ENCODE results near the gene GNL3. TPM values are rescaled to one million over a fixed set of nuclear protein-coding genes. Genes with fewer than 3 reads are reported as not detected.
"Not testable (repeated sequence)": the region's sequence is repeated elsewhere in the genome, so short reads cannot be mapped to it uniquely, and the experiment has no call there.

GNL3 gene
- total RNA-seq, 5 donors from 2014 or later (not counting 1 experiment from before 2014, with no cell fraction given): 77.1 to 110 (median 86.6) TPM

DNA sequence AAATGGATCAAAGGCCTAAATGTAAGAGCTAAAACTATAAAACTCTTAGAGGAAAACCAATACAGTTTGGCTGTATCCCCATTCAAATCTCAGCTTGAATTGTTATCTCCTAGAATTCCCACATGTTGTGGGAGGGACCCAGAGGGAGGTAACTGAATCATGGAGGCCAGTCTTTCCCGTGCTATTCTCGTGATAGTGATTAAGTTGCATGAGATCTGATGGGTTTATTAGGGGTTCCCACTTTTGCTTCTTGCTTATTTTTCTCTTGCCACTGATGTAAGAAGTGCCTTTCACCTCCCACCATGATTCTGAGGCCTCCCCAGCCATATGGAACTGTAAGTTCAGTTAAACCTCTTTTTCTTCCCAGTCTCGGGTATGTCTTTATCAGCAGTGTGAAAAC lies 9.6 kb upstream of the GNL3 start:
- H3K9me3 Mint-ChIP-seq; ATAC-seq (replicated peaks in 1 of 4); H3K4me3 ChIP-seq (ENCODE audit: control insufficient read depth in 1 of 2, extremely low read depth in 1 of 2, low read length in 1 of 2); H3K27ac ChIP-seq (ENCODE audit: low read length); H3K4me1 ChIP-seq (ENCODE audit: control insufficient read depth in 1 of 2, extremely low read depth in 1 of 2, insufficient read depth in 2 of 2, low read length in 2 of 2); H3K27me3 Mint-ChIP-seq; CTCF ChIA-PET; H3K9me3 ChIP-seq; POLR2A ChIA-PET; H3K4me3 Mint-ChIP-seq; H3K27ac Mint-ChIP-seq; DNase-seq; H3K27me3 ChIP-seq (replicated peaks in 1 of 2; ENCODE audit: control insufficient read depth in 2 of 2, extremely low read depth in 1 of 2, insufficient read depth in 2 of 2, low read length in 1 of 2): not testable (repeated sequence)
- H3K36me3 Mint-ChIP-seq: peaks cover 55% of the 10 kb centered on the region
- no CpG with 5 or more reads among the region's 3 CpGs for WGBS (ENCODE audit: insufficient coverage)
- peaks cover 15 to 60% of the 10 kb centered on the region in 2 donors for H3K36me3 ChIP-seq (ENCODE audit: control insufficient read depth in 2 of 2, extremely low read depth in 1 of 2, insufficient read depth in 1 of 2, low read length in 1 of 2)
- peaks cover 35 to 50% (median 35%) of the 10 kb centered on the region in 3 donors for H3K4me1 Mint-ChIP-seq

DNA sequence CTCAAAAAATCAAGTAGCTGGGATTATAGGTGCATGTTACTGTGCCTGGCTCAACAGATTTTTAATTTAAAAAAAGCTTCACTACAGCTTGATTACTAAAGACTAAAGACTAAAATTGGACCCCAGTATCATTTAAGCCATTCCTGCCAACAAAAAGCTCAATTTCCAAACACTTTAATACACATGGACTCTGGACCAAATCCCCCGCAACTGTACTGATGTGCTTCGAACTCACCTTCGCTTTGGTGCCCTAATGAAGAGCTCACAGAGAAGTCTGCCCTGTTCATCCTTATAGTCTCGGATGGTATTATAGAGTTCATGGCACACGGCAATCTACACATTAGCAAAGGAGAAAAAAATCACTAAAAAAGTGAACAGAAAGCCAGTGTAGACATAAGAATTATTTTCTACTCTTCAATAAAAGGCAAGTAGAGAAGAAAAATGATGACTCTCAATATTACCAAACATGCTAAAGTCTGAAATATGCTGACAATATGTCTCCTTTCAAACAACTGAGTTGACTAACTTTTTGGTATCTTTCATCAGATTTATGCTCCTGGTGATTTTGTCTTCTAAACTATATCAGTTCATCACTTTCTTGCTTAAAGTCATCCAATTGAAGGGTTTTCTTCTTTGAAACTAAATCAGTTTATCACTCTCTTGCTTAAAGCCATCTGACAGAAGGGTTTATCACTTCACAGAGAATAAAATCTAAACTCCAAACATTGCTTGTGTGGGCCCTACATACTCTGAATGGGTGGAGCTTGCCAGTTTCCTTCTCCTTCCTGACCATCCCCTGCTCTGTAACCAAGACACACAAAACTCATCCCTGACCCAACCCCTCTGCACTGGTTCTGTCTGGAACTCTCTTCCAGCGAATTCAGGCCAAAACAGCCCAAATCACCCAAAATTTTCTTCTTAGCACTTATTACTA lies 7.3 kb upstream of the GNL3 start:
- CTCF ChIA-PET: interaction anchor here in 1 of 2 donors (0.6 kb wide), 1 partner anchor 263 kb away, joined by 3 read pairs; no protein-coding TSS in a partner anchor
- no peaks in the 10 kb centered on the region for H3K9me3 Mint-ChIP-seq
- no peak overlapping the region for H3K27ac Mint-ChIP-seq
- H3K4me1 Mint-ChIP-seq: peaks cover 38 to 51% (median 40%) of the 10 kb centered on the region in 3 donors
- POLR2A ChIA-PET: interaction anchor here in 1 of 2 donors (0.6 kb wide), 1 partner anchor 13 kb away, joined by 3 read pairs; no protein-coding TSS in a partner anchor
- ATAC-seq (replicated peaks in 1 of 4) (no peak), DNase-seq (no peak)
- Histone ChIP-seq H3K36me3 (ENCODE audit: control insufficient read depth in 2 of 2, extremely low read depth in 1 of 2, insufficient read depth in 1 of 2, low read length in 1 of 2) (peaks cover 15 to 51% of the 10 kb centered on the region in 2 donors), H3K9me3 (no peaks in the 10 kb centered on the region), H3K27ac (ENCODE audit: low read length) (no peak overlapping the region), H3K4me3 (ENCODE audit: control insufficient read depth in 1 of 2, extremely low read depth in 1 of 2, low read length in 1 of 2) (no peak overlapping the region), H3K4me1 (ENCODE audit: control insufficient read depth in 1 of 2, extremely low read depth in 1 of 2, insufficient read depth in 2 of 2, low read length in 2 of 2) (peaks cover 0 to 5% of the 10 kb centered on the region in 2 experiments), H3K27me3 (replicated peaks in 1 of 2; ENCODE audit: control insufficient read depth in 2 of 2, extremely low read depth in 1 of 2, insufficient read depth in 2 of 2, low read length in 1 of 2) (no peaks in the 10 kb centered on the region)
- no peaks in the 10 kb centered on the region for H3K27me3 Mint-ChIP-seq
- H3K36me3 Mint-ChIP-seq: peaks cover 49% of the 10 kb centered on the region
- 100% methylated on average over 1 of the region's 6 CpGs for WGBS (ENCODE audit: insufficient coverage)
- no peak overlapping the region for H3K4me3 Mint-ChIP-seq

DNA sequence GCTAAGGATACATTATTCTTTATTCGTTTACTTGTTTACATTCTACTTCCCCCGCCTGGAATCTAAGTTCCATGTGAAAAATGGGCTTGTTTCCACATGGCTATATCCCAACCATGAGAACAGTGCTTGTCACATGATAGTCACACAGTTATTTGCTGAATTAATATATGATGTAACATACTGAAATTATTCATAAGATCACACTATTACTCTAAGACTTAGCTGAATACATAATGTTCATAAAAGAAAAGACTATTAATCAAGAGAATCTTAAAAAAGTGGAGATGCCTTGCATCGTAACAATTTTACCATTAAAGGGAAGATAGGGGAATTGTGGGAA lies 6.7 kb upstream of the GNL3 start:
- ChIA-PET POLR2A (interaction anchor here in 1 of 2 donors (0.6 kb wide), 2 partner anchors 40 to 63 kb away, joined by 3 to 4 read pairs; no protein-coding TSS in a partner anchor), CTCF (interaction anchor here in 1 of 2 donors (0.6 kb wide), 1 partner anchor 263 kb away, joined by 3 read pairs; no protein-coding TSS in a partner anchor)
- H3K27me3 ChIP-seq (replicated peaks in 1 of 2; ENCODE audit: control insufficient read depth in 2 of 2, extremely low read depth in 1 of 2, insufficient read depth in 2 of 2, low read length in 1 of 2): no peaks in the 10 kb centered on the region
- Mint-ChIP-seq H3K27me3 (no peaks in the 10 kb centered on the region), H3K36me3 (peaks cover 49% of the 10 kb centered on the region), H3K4me1 (peaks cover 44 to 55% (median 47%) of the 10 kb centered on the region in 3 donors), H3K9me3 (no peaks in the 10 kb centered on the region), H3K4me3 (no peak overlapping the region), H3K27ac (no peak overlapping the region)
- H3K36me3 ChIP-seq (ENCODE audit: control insufficient read depth in 2 of 2, extremely low read depth in 1 of 2, insufficient read depth in 1 of 2, low read length in 1 of 2): peaks cover 12 to 51% of the 10 kb centered on the region in 2 donors
- H3K4me1 ChIP-seq (ENCODE audit: control insufficient read depth in 1 of 2, extremely low read depth in 1 of 2, insufficient read depth in 2 of 2, low read length in 2 of 2): peaks cover 4 to 10% of the 10 kb centered on the region in 2 experiments
- no peak overlapping the region for H3K27ac ChIP-seq (ENCODE audit: low read length)
- no peaks in the 10 kb centered on the region for H3K9me3 ChIP-seq
- H3K4me3 ChIP-seq (ENCODE audit: control insufficient read depth in 1 of 2, extremely low read depth in 1 of 2, low read length in 1 of 2): no peak overlapping the region
- DNase-seq (no peak), ATAC-seq (replicated peaks in 1 of 4) (no peak)
- WGBS (ENCODE audit: insufficient coverage): no CpG with 5 or more reads among the region's 3 CpGs

DNA sequence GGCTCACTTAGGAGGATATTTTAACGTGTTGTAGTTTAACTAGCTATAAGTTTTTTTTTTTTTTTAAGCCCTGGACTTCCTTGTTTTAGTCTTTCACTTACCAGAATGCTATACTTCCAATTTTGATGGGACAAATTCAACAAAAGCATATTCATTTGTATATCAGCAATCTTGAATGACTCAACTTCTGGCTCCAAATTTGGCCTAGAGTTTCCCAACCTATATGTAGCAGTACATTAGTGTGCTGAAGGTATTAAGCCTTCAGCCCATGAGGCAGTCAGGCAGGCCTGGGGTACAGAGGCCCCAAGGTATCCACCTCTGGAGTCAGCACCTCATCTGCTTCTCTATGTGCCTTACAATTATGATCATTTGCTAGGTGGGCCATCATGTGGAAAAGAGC lies 6.0 kb upstream of the GNL3 start:
- H3K27me3 Mint-ChIP-seq: no peaks in the 10 kb centered on the region
- H3K36me3 ChIP-seq (ENCODE audit: control insufficient read depth in 2 of 2, extremely low read depth in 1 of 2, insufficient read depth in 1 of 2, low read length in 1 of 2): peaks cover 12 to 48% of the 10 kb centered on the region in 2 donors
- no peak overlapping the region for H3K4me3 Mint-ChIP-seq
- no peak overlapping the region for H3K27ac Mint-ChIP-seq
- no peaks in the 10 kb centered on the region for H3K9me3 ChIP-seq
- no peak overlapping the region for H3K27ac ChIP-seq (ENCODE audit: low read length)
- DNase-seq: no peak
- peaks cover 48% of the 10 kb centered on the region for H3K36me3 Mint-ChIP-seq
- no peak for ATAC-seq (replicated peaks in 1 of 4)
- no peaks in the 10 kb centered on the region for H3K9me3 Mint-ChIP-seq
- peaks cover 49 to 61% (median 53%) of the 10 kb centered on the region in 3 donors for H3K4me1 Mint-ChIP-seq
- ChIA-PET POLR2A (interaction anchor here in 1 of 2 donors (0.6 kb wide), 2 partner anchors 39 to 62 kb away, joined by 3 to 4 read pairs; no protein-coding TSS in a partner anchor), CTCF (no interaction called here)
- peaks cover 8 to 10% of the 10 kb centered on the region in 2 experiments for H3K4me1 ChIP-seq (ENCODE audit: control insufficient read depth in 1 of 2, extremely low read depth in 1 of 2, insufficient read depth in 2 of 2, low read length in 2 of 2)
- no CpG with 5 or more reads among the region's 1 CpG for WGBS (ENCODE audit: insufficient coverage)
- H3K4me3 ChIP-seq (ENCODE audit: control insufficient read depth in 1 of 2, extremely low read depth in 1 of 2, low read length in 1 of 2): no peak overlapping the region
- no peaks in the 10 kb centered on the region for H3K27me3 ChIP-seq (replicated peaks in 1 of 2; ENCODE audit: control insufficient read depth in 2 of 2, extremely low read depth in 1 of 2, insufficient read depth in 2 of 2, low read length in 1 of 2)

DNA sequence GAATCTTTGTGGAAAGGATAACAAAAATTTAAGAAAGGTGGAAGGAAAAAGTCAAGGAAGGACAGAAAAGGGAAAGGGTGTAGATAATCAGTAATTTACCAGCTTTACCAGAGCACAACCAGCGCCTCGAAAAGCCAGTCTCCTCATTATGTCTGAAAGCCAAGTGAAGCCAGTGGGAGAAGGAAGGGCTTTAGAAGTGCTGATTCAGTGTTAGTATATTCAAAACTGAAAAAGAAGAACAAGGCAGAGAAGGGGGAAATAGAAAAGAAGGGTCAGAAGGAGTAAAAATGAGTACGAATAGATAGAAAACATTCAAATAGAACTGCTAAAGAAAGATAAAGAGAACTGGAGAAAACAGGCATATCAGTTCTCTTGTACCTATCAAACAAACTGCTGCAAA lies 4.2 kb upstream of the GNL3 start:
- POLR2A ChIA-PET: no interaction called here
- no peak for ATAC-seq (replicated peaks in 1 of 4)
- Mint-ChIP-seq H3K9me3 (no peaks in the 10 kb centered on the region), H3K27me3 (no peaks in the 10 kb centered on the region), H3K27ac (peak overlapping the region; percentile 11 to 76), H3K36me3 (peaks cover 34% of the 10 kb centered on the region), H3K4me3 (no peak overlapping the region), H3K4me1 (peaks cover 60 to 64% (median 61%) of the 10 kb centered on the region in 3 donors)
- Histone ChIP-seq H3K36me3 (ENCODE audit: control insufficient read depth in 2 of 2, extremely low read depth in 1 of 2, insufficient read depth in 1 of 2, low read length in 1 of 2) (peaks cover 9 to 35% of the 10 kb centered on the region in 2 donors), H3K27ac (ENCODE audit: low read length) (no peak overlapping the region), H3K4me1 (ENCODE audit: control insufficient read depth in 1 of 2, extremely low read depth in 1 of 2, insufficient read depth in 2 of 2, low read length in 2 of 2) (peaks cover 12 to 17% of the 10 kb centered on the region in 2 experiments), H3K4me3 (ENCODE audit: control insufficient read depth in 1 of 2, extremely low read depth in 1 of 2, low read length in 1 of 2) (no peak overlapping the region), H3K27me3 (replicated peaks in 1 of 2; ENCODE audit: control insufficient read depth in 2 of 2, extremely low read depth in 1 of 2, insufficient read depth in 2 of 2, low read length in 1 of 2) (no peaks in the 10 kb centered on the region), H3K9me3 (no peaks in the 10 kb centered on the region)
- CTCF ChIA-PET: no interaction called here
- no peak for DNase-seq
- no CpG with 5 or more reads among the region's 3 CpGs for WGBS (ENCODE audit: insufficient coverage)

DNA sequence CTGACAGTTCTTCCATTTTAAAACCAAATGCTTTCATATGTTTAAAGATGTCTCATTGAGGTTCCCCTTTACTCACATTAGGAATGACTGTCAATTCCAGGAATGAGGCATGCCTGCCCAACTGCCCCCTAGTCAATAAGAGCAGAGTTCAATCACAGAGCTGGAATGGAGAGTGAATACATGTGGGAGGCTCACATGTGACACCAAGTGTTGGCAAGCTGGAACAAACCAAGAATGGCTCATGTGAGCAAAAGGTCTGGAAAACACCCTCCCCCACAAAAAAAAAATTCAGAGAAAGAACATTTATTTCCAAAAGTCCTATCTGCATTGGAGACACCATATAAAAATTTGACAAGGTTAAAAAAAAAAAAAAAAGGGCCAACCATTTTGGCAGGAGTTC lies 3.8 kb upstream of the GNL3 start:
- Mint-ChIP-seq H3K36me3 (peaks cover 30% of the 10 kb centered on the region), H3K9me3 (no peaks in the 10 kb centered on the region), H3K4me1 (peaks cover 58 to 68% (median 66%) of the 10 kb centered on the region in 3 donors), H3K27me3 (no peaks in the 10 kb centered on the region), H3K27ac (peak overlapping the region; percentile 11 to 76), H3K4me3 (no peak overlapping the region)
- Histone ChIP-seq H3K4me3 (ENCODE audit: control insufficient read depth in 1 of 2, extremely low read depth in 1 of 2, low read length in 1 of 2) (no peak overlapping the region), H3K4me1 (ENCODE audit: control insufficient read depth in 1 of 2, extremely low read depth in 1 of 2, insufficient read depth in 2 of 2, low read length in 2 of 2) (peaks cover 16 to 20% of the 10 kb centered on the region in 2 experiments), H3K27me3 (replicated peaks in 1 of 2; ENCODE audit: control insufficient read depth in 2 of 2, extremely low read depth in 1 of 2, insufficient read depth in 2 of 2, low read length in 1 of 2) (no peaks in the 10 kb centered on the region), H3K9me3 (no peaks in the 10 kb centered on the region), H3K36me3 (ENCODE audit: control insufficient read depth in 2 of 2, extremely low read depth in 1 of 2, insufficient read depth in 1 of 2, low read length in 1 of 2) (peaks cover 9 to 35% of the 10 kb centered on the region in 2 donors), H3K27ac (ENCODE audit: low read length) (no peak overlapping the region)
- ChIA-PET POLR2A (interaction anchor here in 1 of 2 donors (0.7 kb wide), 1 partner anchor 253 kb away, joined by 3 read pairs; no protein-coding TSS in a partner anchor), CTCF (no interaction called here)
- no peak for ATAC-seq (replicated peaks in 1 of 4)
- DNase-seq: no peak
